Measurements from ENCODE around the gene SFTPB.

GRCh38 chr2:85703329-85703728 is 35.3 kb upstream of the SFTPB start:
- TF ChIP-seq CTCF (IDR thresholded peaks at IDR 0.05) = no peak
- TF ChIP-seq POLR2A (IDR thresholded peaks at IDR 0.05) = no peak
